PC-9 (cell line): ENCODE measurements around the gene CRY1. TPM values are rescaled to one million over a fixed set of nuclear protein-coding genes. Genes with fewer than 3 reads are reported as not detected.
A peak's percentile ranks its signal among the peaks of the same experiment; 100 is the strongest.

Experiments
- Bru-seq: library from RNA; stranded (reverse); fragments of 400-500 nt; gene quantifications from one replicate; lab custom pipeline; 2021; lab: Mats Ljungman, UMichigan
- BruChase-seq, 2 experiments: library from RNA; stranded (reverse); fragments of 400-500 nt; gene quantifications; one replicate each; lab custom pipeline; 2021; lab: Mats Ljungman, UMichigan
- BruUV-seq: library from RNA; stranded (reverse); fragments of 400-500 nt; replicated peaks from 2 replicates; lab custom pipeline; 2021; lab: Mats Ljungman, UMichigan
- CTCF ChIA-PET: fragments of 300-600 bp; sonication (Branson Sonifier 250); formaldehyde crosslinking; loops from one replicate; lab custom pipeline; 2022; ENCODE audit warnings: antibody characterized with exemption; lab: Charles Lee
- POLR2A ChIA-PET: fragments of 300-600 bp; sonication (Branson Sonifier 250); formaldehyde crosslinking; loops from one replicate; lab custom pipeline; 2022; ENCODE audit warnings: antibody characterized with exemption; ENCODE audit not compliant: unreplicated experiment; lab: Charles Lee
- DNase-seq, 2 experiments: peaks; one replicate each; pipeline versions ENCODE4 v3.0.0 to v3.0.0-alpha.2; 2015 to 2022; ENCODE audit warnings: mixed read lengths in 1 of 2
- H2AFZ ChIP-seq: fragments of 200-600 bp; sonication (generic); 2 replicates; pipeline ENCODE4 v1.8.1; 2017; ENCODE audit warnings: antibody characterized with exemption
- H3F3A ChIP-seq: fragments of 200-600 bp; sonication (generic); 2 replicates; pipeline ENCODE4 v1.8.1; 2017; ENCODE audit warnings: antibody characterized with exemption, mild to moderate bottlenecking, low read depth; ENCODE audit not compliant: insufficient read depth
- H3K27ac ChIP-seq: fragments of 200-600 bp; sonication (generic); 2 replicates; pipeline ENCODE4 v1.6.1; 2016; ENCODE audit warnings: mixed run types
- H3K27me3 ChIP-seq: fragments of 200-600 bp; sonication (generic); 2 replicates; pipeline ENCODE4 v1.6.1; 2016; ENCODE audit warnings: low read depth, mixed run types; ENCODE audit not compliant: insufficient read depth
- H3K36me3 ChIP-seq: fragments of 200-600 bp; sonication (generic); 2 replicates; pipeline ENCODE4 v1.6.1; 2016; ENCODE audit warnings: low read depth, mixed run types
- H3K4me1 ChIP-seq: fragments of 200-600 bp; sonication (generic); replicated peaks from 2 replicates; pipeline ENCODE4 v1.6.1; 2016; ENCODE audit warnings: mixed run types; ENCODE audit not compliant: insufficient read depth
- H3K4me2 ChIP-seq: fragments of 200-600 bp; sonication (generic); 2 replicates; pipeline ENCODE4 v1.6.1; 2017; ENCODE audit warnings: mixed run types
- H3K4me3 ChIP-seq: fragments of 200-600 bp; sonication (generic); 2 replicates; pipeline ENCODE4 v1.6.1; 2016; ENCODE audit warnings: mixed run types
- H3K79me2 ChIP-seq: fragments of 200-600 bp; sonication (generic); 2 replicates; pipeline ENCODE4 v1.6.1; 2017; ENCODE audit warnings: low read depth, mixed run types
- H3K9me2 ChIP-seq: fragments of 200-600 bp; sonication (generic); 2 replicates; pipeline ENCODE4 v1.8.1; 2017; ENCODE audit warnings: mild to moderate bottlenecking; ENCODE audit not compliant: insufficient read depth
- H3K9me3 ChIP-seq: fragments of 200-600 bp; sonication (generic); 2 replicates; pipeline ENCODE4 v1.8.1; 2016; ENCODE audit warnings: low read depth; ENCODE audit not compliant: insufficient read depth
- H4K20me1 ChIP-seq: fragments of 200-600 bp; sonication (generic); 2 replicates; pipeline ENCODE4 v1.8.1; 2017; ENCODE audit not compliant: insufficient read depth
- EZH2 ChIP-seq: fragments of 200-600 bp; sonication (generic); IDR thresholded peaks from 2 replicates; pipeline ENCODE4 v1.8.0; 2017; ENCODE audit warnings: antibody characterized with exemption, low read depth
- intact Hi-C: fragments of 100-400 bp; cut with micrococcal nuclease; formaldehyde crosslinking; loops from one replicate; pipeline ENCODE4 v1.10.0; 2022; ENCODE audit not compliant: unreplicated experiment
- long read RNA-seq: library from polyadenylated mRNA; stranded (forward); transcript quantifications from one replicate; pipeline ENCODE4 v2.0.0, GENCODE V29; 2022
- total RNA-seq: library from RNA; stranded (reverse); gene quantifications from 2 replicates; pipeline ENCODE4 v1.2.3, GENCODE V29; 2021
- TF ChIP-seq, protein P1 (sequence below): fragments of 200-600 bp; sonication (generic); conservative IDR thresholded peaks from 2 replicates; pipeline ENCODE4 v1.6.1; 2017; ENCODE audit warnings: mixed run types, antibody characterized with exemption, mild to moderate bottlenecking, moderate library complexity

CRY1 gene
- total RNA-seq (15.7 and 18.1 TPM in 2 replicates), Bru-seq, nascent RNA (percentile 80 among the genes with signal in this experiment), BruChase-seq, experiment 1, labeled RNA remaining after a 2-hour chase (percentile 75 among the genes with signal in this experiment), BruChase-seq, experiment 2, labeled RNA remaining after a 6-hour chase (percentile 77 among the genes with signal in this experiment)
- long read RNA-seq, transcript CRY1-201 (13 exons, 3,267 nt), result major isoform, 32 of 50 reads
- long read RNA-seq, partial matches to known transcripts, result 11 of 50 reads
- long read RNA-seq, other reads (novel, unspliced or antisense), result 7 of 50 reads

DNA sequence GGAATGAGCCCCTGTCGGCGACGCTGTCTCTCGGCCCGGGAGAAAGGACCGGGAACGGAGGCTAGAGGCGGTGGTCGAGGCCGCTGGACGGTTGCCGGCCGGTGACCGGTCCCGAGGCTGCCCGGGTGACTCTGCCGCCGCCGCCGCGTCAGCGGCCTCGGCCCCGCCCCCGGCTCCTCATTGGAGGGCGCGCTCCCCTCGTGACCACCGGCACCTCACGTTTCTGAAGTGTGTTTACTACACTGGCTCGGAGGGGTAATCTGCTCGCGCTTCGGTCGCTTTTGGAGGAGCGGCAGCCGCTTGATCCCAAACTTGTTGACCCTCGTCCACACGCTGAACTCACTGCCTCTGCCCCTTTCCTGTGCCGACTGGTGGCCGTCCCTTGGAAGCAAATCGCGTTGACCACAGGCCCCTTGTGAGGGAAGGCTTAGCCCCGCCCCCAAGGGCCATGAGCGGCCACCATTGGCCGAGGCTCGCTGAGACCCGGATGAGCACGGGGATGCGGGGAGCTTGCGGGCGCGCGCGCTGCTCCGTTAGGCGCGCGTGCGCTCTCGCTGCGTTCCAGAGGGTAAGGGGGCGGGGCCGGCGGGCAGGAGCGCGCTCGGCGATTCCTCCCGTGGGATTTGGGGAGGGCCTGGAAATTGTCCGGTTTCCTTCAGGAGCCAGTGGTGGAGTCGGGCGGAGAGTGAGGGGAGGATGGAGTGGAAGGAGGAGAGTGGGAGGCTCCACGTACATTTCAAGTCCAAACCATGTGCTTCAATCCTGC, at the start of gene CRY1:
Gene CRY1, minus strand, starts transcription at position 133 of the 766 bp plus-strand sequence. CDS start 588 bp downstream, outside the sequence.
- Histone ChIP-seq H3K79me2 (peaks cover 35% of the 10 kb centered on the region), H3K27ac (peak within 1 kb of the TSS; percentile 72), H3K4me2 (peak within 1 kb of the TSS; percentile 83), H3K4me1 (peaks cover 19% of the 10 kb centered on the region), H2AFZ (peak within 1 kb of the TSS; percentile 96), H3K9me2 (no peaks in the 10 kb centered on the region), H3K4me3 (peak within 1 kb of the TSS; percentile 64), H4K20me1 (peaks cover 14% of the 10 kb centered on the region), H3F3A (peaks cover 10% of the 10 kb centered on the region; the same call in 1 of the 2 replicates), H3K27me3 (no peaks in the 10 kb centered on the region), H3K9me3 (peaks cover 2% of the 10 kb centered on the region; the same call in 1 of the 2 replicates), H3K36me3 (no peaks in the 10 kb centered on the region)
- peak; percentile 81 to 95 for DNase-seq
- POLR2A ChIA-PET, result interaction anchor here (0.6 kb wide), 2 partner anchors 846 to 1756 kb away, joined by 4 to 8 read pairs; partner anchors contain the start of gene CKAP4
- CTCF ChIA-PET, result interaction anchor here (0.6 kb wide), 2 partner anchors 17 to 576 kb away, joined by 3 to 10 read pairs; no protein-coding TSS in a partner anchor
- TF ChIP-seq, protein P1, sequence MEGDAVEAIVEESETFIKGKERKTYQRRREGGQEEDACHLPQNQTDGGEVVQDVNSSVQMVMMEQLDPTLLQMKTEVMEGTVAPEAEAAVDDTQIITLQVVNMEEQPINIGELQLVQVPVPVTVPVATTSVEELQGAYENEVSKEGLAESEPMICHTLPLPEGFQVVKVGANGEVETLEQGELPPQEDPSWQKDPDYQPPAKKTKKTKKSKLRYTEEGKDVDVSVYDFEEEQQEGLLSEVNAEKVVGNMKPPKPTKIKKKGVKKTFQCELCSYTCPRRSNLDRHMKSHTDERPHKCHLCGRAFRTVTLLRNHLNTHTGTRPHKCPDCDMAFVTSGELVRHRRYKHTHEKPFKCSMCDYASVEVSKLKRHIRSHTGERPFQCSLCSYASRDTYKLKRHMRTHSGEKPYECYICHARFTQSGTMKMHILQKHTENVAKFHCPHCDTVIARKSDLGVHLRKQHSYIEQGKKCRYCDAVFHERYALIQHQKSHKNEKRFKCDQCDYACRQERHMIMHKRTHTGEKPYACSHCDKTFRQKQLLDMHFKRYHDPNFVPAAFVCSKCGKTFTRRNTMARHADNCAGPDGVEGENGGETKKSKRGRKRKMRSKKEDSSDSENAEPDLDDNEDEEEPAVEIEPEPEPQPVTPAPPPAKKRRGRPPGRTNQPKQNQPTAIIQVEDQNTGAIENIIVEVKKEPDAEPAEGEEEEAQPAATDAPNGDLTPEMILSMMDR, result no peak
- no peak for TF ChIP-seq EZH2
- intact Hi-C loops, result loop anchor here (1.0 to 10.0 kb wide), 5 partner anchors 109 to 709 kb away; partner anchors contain the start of genes MTERF2 and RIC8B
- no TSS peak for BruUV-seq

DNA sequence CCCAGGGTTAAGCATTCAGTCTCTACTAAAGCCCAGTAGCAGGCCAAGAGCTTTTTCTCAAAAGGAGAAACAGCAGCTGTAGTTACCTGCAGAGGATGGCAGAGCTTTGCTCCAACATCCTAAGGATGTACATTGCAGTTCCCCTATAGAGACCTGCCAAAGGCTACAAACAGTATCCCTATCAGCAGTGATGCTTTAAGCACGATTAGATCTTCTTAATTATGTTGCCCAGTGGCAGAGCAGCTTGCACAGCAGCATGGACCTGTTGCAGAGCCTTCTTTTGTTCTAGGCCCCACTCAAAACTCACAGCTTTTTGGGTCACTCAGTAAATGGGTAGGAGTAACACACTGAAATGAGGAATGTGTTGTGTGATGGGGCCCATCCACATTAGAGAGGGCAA, 46.4 kb upstream of the CRY1 start:
- Histone ChIP-seq H3K79me2 (no peaks in the 10 kb centered on the region), H3K27me3 (no peaks in the 10 kb centered on the region), H3K9me2 (no peaks in the 10 kb centered on the region), H3K4me3 (no peak overlapping the region), H3K4me2 (no peak overlapping the region), H3K4me1 (peaks cover 2% of the 10 kb centered on the region; the same call in 1 of the 2 replicates), H3K36me3 (no peaks in the 10 kb centered on the region), H3K27ac (no peak overlapping the region), H3F3A (no peaks in the 10 kb centered on the region), H2AFZ (no peak overlapping the region), H3K9me3 (no peaks in the 10 kb centered on the region), H4K20me1 (no peaks in the 10 kb centered on the region)
- DNase-seq, result no peak
- BruUV-seq, result no TSS peak
- TF ChIP-seq, protein P1, result no peak
- TF ChIP-seq EZH2, result no peak
- CTCF ChIA-PET, result no interaction called here
- intact Hi-C loops, result no loop called here
- POLR2A ChIA-PET, result no interaction called here

DNA sequence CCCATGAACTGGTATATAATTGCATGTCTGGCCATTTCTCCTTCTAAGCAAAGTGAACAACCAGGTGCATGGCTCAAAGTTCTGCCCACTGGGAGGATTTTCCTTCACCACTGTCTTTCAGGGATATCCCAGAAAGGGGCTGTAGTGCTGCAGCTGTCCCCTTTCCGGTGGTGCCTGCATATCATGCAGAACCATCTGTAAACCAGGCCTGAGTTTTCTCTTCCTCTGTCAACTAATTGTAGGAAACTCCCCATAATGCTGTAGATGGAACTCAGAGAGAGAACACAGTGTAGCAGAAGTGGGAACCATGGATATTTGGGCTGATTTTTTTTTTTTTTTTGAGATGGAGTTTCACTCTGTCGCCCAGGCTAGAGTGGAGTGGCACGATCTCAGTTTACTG, 45.6 kb upstream of the CRY1 start:
- Histone ChIP-seq H3K27ac (no peak overlapping the region), H3K27me3 (no peaks in the 10 kb centered on the region), H3K9me2 (no peaks in the 10 kb centered on the region), H3K4me3 (no peak overlapping the region), H3K36me3 (no peaks in the 10 kb centered on the region), H4K20me1 (no peaks in the 10 kb centered on the region), H3F3A (no peaks in the 10 kb centered on the region), H3K4me1 (no peaks in the 10 kb centered on the region), H3K79me2 (no peaks in the 10 kb centered on the region), H3K4me2 (no peak overlapping the region), H3K9me3 (no peaks in the 10 kb centered on the region), H2AFZ (no peak overlapping the region)
- no TSS peak for BruUV-seq
- TF ChIP-seq EZH2, result no peak
- TF ChIP-seq, protein P1, result no peak
- intact Hi-C loops, result no loop called here
- CTCF ChIA-PET, result no interaction called here
- no peak for DNase-seq
- POLR2A ChIA-PET, result no interaction called here
